Measurements from ENCODE around the gene OXTR. TPM values are rescaled to one million over a fixed set of nuclear protein-coding genes. Genes with fewer than 3 reads are reported as not detected.

Gene OXTR
- total and polyA plus RNA-seq, 2 of the 4 experiments (the other 2 are of a cell fraction) = 42.8 to 56.1 TPM

- no peak for TF ChIP-seq MXI1 (IDR thresholded peaks at IDR 0.05; ENCODE audit: borderline replicate concordance, low read depth, low read length)
- TF ChIP-seq FOS (IDR thresholded peaks at IDR 0.05; ENCODE audit: low read depth, low read length) = no peak
- TF ChIP-seq NFE2L2 (IDR thresholded peaks at IDR 0.05; ENCODE audit: low read depth, low read length) = no peak
- no peak for TF ChIP-seq ELK1 (IDR thresholded peaks at IDR 0.05; ENCODE audit: borderline replicate concordance, low read depth, low read length)
- no peak for TF ChIP-seq BHLHE40 (IDR thresholded peaks at IDR 0.05; ENCODE audit: low read depth, low read length)
- TF ChIP-seq RCOR1 (IDR thresholded peaks at IDR 0.05; ENCODE audit: insufficient replicate concordance, low read length) = no peak
- TF ChIP-seq MAFK (IDR thresholded peaks at IDR 0.05; ENCODE audit: low read depth, low read length) = no peak
- TF ChIP-seq RAD21 (IDR thresholded peaks at IDR 0.05; ENCODE audit: low read length) = no peak
- TF ChIP-seq MAZ (IDR thresholded peaks at IDR 0.05; ENCODE audit: borderline replicate concordance, low read depth, low read length) = no peak
- TF ChIP-seq CHD1 (IDR thresholded peaks at IDR 0.05; ENCODE audit: low read depth, low read length) = no peak
- no peak for TF ChIP-seq USF2 (IDR thresholded peaks at IDR 0.05; ENCODE audit: low read depth, low read length)
- TF ChIP-seq CEBPB (IDR thresholded peaks at IDR 0.05; ENCODE audit: low read depth, low read length) = no peak
- no peak overlapping the region for H3K9ac ChIP-seq (ENCODE audit: low read depth, low read length)
- H3K36me3 ChIP-seq (ENCODE audit: control insufficient read depth, insufficient read depth, low read length) = no peaks in the 10 kb centered on the region
- DNase-seq (no peak), ATAC-seq (ENCODE audit: low read depth) (no peak)
- H3K23ac ChIP-seq (ENCODE audit: low read depth, low read length) = no peak overlapping the region
- in situ Hi-C loops (cut with MboI; ENCODE audit: low sequenced_read_pairs) = no loop called here
- no peak overlapping the region for H3K4me2 ChIP-seq (ENCODE audit: low read depth, low read length)
- no peaks in the 10 kb centered on the region for H3K4me1 ChIP-seq (ENCODE audit: control insufficient read depth, insufficient read depth, low read length)
- no TSS peak for BruUV-seq (replicated peaks)
- no peak overlapping the region for H3K27ac ChIP-seq (ENCODE audit: insufficient read depth, low read length)
- H3K4me3 ChIP-seq (ENCODE audit: insufficient read depth, low read depth, low read length) = no peak overlapping the region
- dilution Hi-C loops (cut with HindIII; ENCODE audit: low sequenced_read_pairs, unreplicated experiment) = no loop called here
- ChIA-PET POLR2A (ENCODE audit: unreplicated experiment) (no interaction called here), CTCF (no interaction called here)
- H3K4ac ChIP-seq (ENCODE audit: low read depth, low read length) = no peak overlapping the region
- no peaks in the 10 kb centered on the region for H3K9me1 ChIP-seq (ENCODE audit: insufficient read depth, low read length)
- WGBS, 2 experiments (ENCODE audit: extremely low coverage in 2 of 2, insufficient read length in 1 of 2) = 46% methylated on average over 3 of the region's 5 CpGs; no CpG with 5 or more reads in 1 of the 2 experiments
- H4K5ac ChIP-seq (ENCODE audit: low read depth, low read length) = no peak overlapping the region
- H3K9me3 ChIP-seq (ENCODE audit: control insufficient read depth, insufficient read depth, low read length) = no peaks in the 10 kb centered on the region; the same call in 1 of the 2 replicates
- H2AFZ ChIP-seq (replicated peaks; ENCODE audit: low read length, poor library complexity) = no peak overlapping the region
- H4K8ac ChIP-seq (ENCODE audit: low read depth in 2 of 2, low read length in 2 of 2) = no peak overlapping the region
- no peak overlapping the region for H2BK120ac ChIP-seq (ENCODE audit: low read depth, low read length)
- H4K91ac ChIP-seq (ENCODE audit: insufficient read depth, low read depth, low read length) = no peak overlapping the region
- H2BK20ac ChIP-seq (ENCODE audit: low read depth, low read length) = no peak overlapping the region
- H3K27me3 ChIP-seq (ENCODE audit: control insufficient read depth, insufficient read depth, low read length) = peaks cover 3% of the 10 kb centered on the region
- no peak overlapping the region for H3K14ac ChIP-seq (replicated peaks; ENCODE audit: low read depth, low read length)
- no peak overlapping the region for H3K56ac ChIP-seq (ENCODE audit: extremely low read depth, insufficient read depth, low read length)
- intact Hi-C loops (cut with micrococcal nuclease) = no loop called here
- H4K20me1 ChIP-seq (ENCODE audit: insufficient read depth, low read length) = no peaks in the 10 kb centered on the region
- H2AK5ac ChIP-seq (ENCODE audit: low read depth, low read length) = no peak overlapping the region
- no peak overlapping the region for H3K18ac ChIP-seq (ENCODE audit: low read depth, low read length)
- H2AK9ac ChIP-seq (replicated peaks; ENCODE audit: low read depth, low read length, poor library complexity) = no peak overlapping the region
- H2BK15ac ChIP-seq (ENCODE audit: low read depth, low read length) = no peak overlapping the region
- H2BK5ac ChIP-seq (ENCODE audit: low read depth, low read length, poor library complexity, severe bottlenecking) = no peak overlapping the region
- no peaks in the 10 kb centered on the region for H3K79me1 ChIP-seq (ENCODE audit: low read depth in 1 of 2, low read length in 2 of 2)
These were observed 46.6 kb downstream of the OXTR start for GRCh38 chr3:8722808-8723207.

Data from IMR-90 (cell line).